A673 (cell line): ENCODE data around the gene SHROOM3. TPM values are rescaled to one million over a fixed set of nuclear protein-coding genes. Genes with fewer than 3 reads are reported as not detected.

Experiments
- BruUV-seq: library from RNA; stranded (reverse); fragments of 400-500 nt; replicated peaks from 2 replicates; lab custom pipeline; 2021; lab: Mats Ljungman, UMichigan
- CTCF ChIA-PET: fragments of 300-600 bp; sonication (Branson Sonifier 250); formaldehyde crosslinking; loops from one replicate; lab custom pipeline; 2022; ENCODE audit warnings: antibody characterized with exemption; lab: Charles Lee
- POLR2A ChIA-PET: fragments of 300-600 bp; sonication (Branson Sonifier 250); formaldehyde crosslinking; loops from one replicate; lab custom pipeline; 2022; ENCODE audit warnings: antibody characterized with exemption; ENCODE audit not compliant: low non-redundant PET; lab: Charles Lee
- DNase-seq: peaks from one replicate; pipeline ENCODE4 v3.0.0-alpha.2; 2015; ENCODE audit warnings: low spot score
- H3K27ac ChIP-seq: fragments of 200-600 bp; sonication (generic); 2 replicates; pipeline ENCODE4 v1.5.1; 2016; ENCODE audit warnings: mixed run types, low read depth, mild to moderate bottlenecking, mixed read lengths, antibody characterized with exemption, low read length; ENCODE audit not compliant: poor library complexity, severe bottlenecking
- H3K27me3 ChIP-seq: fragments of 200-600 bp; sonication (generic); replicated peaks from 2 replicates; pipeline ENCODE4 v1.6.1; 2017; ENCODE audit warnings: mixed run types, low read depth, mild to moderate bottlenecking, mixed read lengths, antibody characterized with exemption, low read length; ENCODE audit not compliant: insufficient read depth, poor library complexity
- H3K36me3 ChIP-seq: fragments of 200-600 bp; sonication (generic); 2 replicates; pipeline ENCODE4 v1.6.1; 2016; ENCODE audit warnings: mixed run types, mild to moderate bottlenecking, mixed read lengths, antibody characterized with exemption, low read length; ENCODE audit not compliant: insufficient read depth, poor library complexity, severe bottlenecking
- H3K4me1 ChIP-seq: fragments of 200-600 bp; sonication (generic); 2 replicates; pipeline ENCODE4 v1.6.1; 2017; ENCODE audit warnings: mixed run types, mild to moderate bottlenecking, mixed read lengths, antibody characterized with exemption, low read length; ENCODE audit not compliant: insufficient read depth, poor library complexity, severe bottlenecking
- H3K4me3 ChIP-seq: fragments of 200-600 bp; sonication (generic); 2 replicates; pipeline ENCODE4 v1.5.1; 2016; ENCODE audit warnings: low read depth, mixed run types, mild to moderate bottlenecking, mixed read lengths, low read length; ENCODE audit not compliant: poor library complexity, severe bottlenecking
- H3K9me3 ChIP-seq: fragments of 200-600 bp; sonication (generic); 2 replicates; pipeline ENCODE4 v1.6.1; 2016; ENCODE audit warnings: mixed run types, low read depth, mild to moderate bottlenecking, mixed read lengths, antibody characterized with exemption, low read length; ENCODE audit not compliant: poor library complexity, severe bottlenecking
- CTCF ChIP-seq: fragments of 300-800, 200-600 bp; sonication (generic); conservative IDR thresholded peaks from 2 replicates; pipeline ENCODE4 v1.5.1; 2017; ENCODE audit warnings: low read depth, mild to moderate bottlenecking, antibody characterized with exemption, low read length, moderate library complexity, mixed read lengths
- EZH2 ChIP-seq: fragments of 200-600 bp; sonication (generic); IDR thresholded peaks from 2 replicates; pipeline ENCODE4 v1.6.1; 2017; ENCODE audit warnings: borderline replicate concordance, low read depth, mild to moderate bottlenecking, mixed read lengths, antibody characterized with exemption, low read length; ENCODE audit not compliant: poor library complexity, severe bottlenecking
- intact Hi-C: fragments of 100-400 bp; cut with micrococcal nuclease; formaldehyde crosslinking; loops from one replicate; pipeline ENCODE4 v1.10.0; 2022; ENCODE audit not compliant: unreplicated experiment
- total RNA-seq: library from RNA; stranded (reverse); gene quantifications from 2 replicates; pipeline ENCODE4 v1.2.3, GENCODE V29; 2021

SHROOM3 gene
- total RNA-seq, 1 experiment from 2014 or later, result 9.3 TPM

GRCh38 chr4:76550966-76551780, 116.1 kb downstream of the SHROOM3 start:
- Histone ChIP-seq H3K27ac (no peak overlapping the region), H3K27me3 (no peaks in the 10 kb centered on the region), H3K9me3 (no peaks in the 10 kb centered on the region), H3K4me1 (peaks cover 6% of the 10 kb centered on the region), H3K36me3 (no peaks in the 10 kb centered on the region), H3K4me3 (no peak overlapping the region)
- BruUV-seq, result no TSS peak
- ChIA-PET POLR2A (no interaction called here), CTCF (no interaction called here)
- intact Hi-C loops, result no loop called here
- TF ChIP-seq CTCF (no peak), EZH2 (no peak)
- no peak for DNase-seq

- ChIA-PET POLR2A (no interaction called here), CTCF (no interaction called here)
- DNase-seq, result no peak
- TF ChIP-seq CTCF (no peak), EZH2 (no peak)
- no peaks in the 10 kb centered on the region for H3K36me3 ChIP-seq
- no peaks in the 10 kb centered on the region for H3K27me3 ChIP-seq
- H3K27ac ChIP-seq, result no peak overlapping the region
- no TSS peak for BruUV-seq
- intact Hi-C loops, result no loop called here
- H3K4me3 ChIP-seq, result no peak overlapping the region
- H3K9me3 ChIP-seq, result no peaks in the 10 kb centered on the region
- no peaks in the 10 kb centered on the region for H3K4me1 ChIP-seq
Observed at GRCh38 chr4:76554630-76555029, 119.6 kb downstream of the SHROOM3 start.

GRCh38 chr4:76556452-76556851, 121.4 kb downstream of the SHROOM3 start:
- Histone ChIP-seq H3K4me3 (no peak overlapping the region), H3K9me3 (no peaks in the 10 kb centered on the region), H3K27me3 (no peaks in the 10 kb centered on the region), H3K36me3 (no peaks in the 10 kb centered on the region), H3K27ac (no peak overlapping the region), H3K4me1 (no peaks in the 10 kb centered on the region)
- ChIA-PET CTCF (no interaction called here), POLR2A (no interaction called here)
- DNase-seq, result no peak
- no peak for TF ChIP-seq EZH2
- TF ChIP-seq CTCF, result no peak
- BruUV-seq, result no TSS peak
- intact Hi-C loops, result no loop called here
